T-helper 2 cell treated with Interferon-gamma antibody and Interleukin-4, amounts not matched to agents 100 ng/mL and 5 ng/mL, for 36 hours (primary cell): ENCODE measurements around the gene TLR2. TPM values are rescaled to one million over a fixed set of nuclear protein-coding genes. Genes with fewer than 3 reads are reported as not detected.

Experiments
- intact Hi-C: fragments of 100-400 bp; cut with micrococcal nuclease; formaldehyde crosslinking; loops from one replicate; pipeline ENCODE4 v1.15.1; 2023
- total RNA-seq: library from RNA; stranded (reverse); gene quantifications from 2 replicates; pipeline ENCODE4 v1.2.3, GENCODE V29; 2022

TLR2 gene
- total RNA-seq = 3.9 and 4.5 TPM in 2 replicates

DNA sequence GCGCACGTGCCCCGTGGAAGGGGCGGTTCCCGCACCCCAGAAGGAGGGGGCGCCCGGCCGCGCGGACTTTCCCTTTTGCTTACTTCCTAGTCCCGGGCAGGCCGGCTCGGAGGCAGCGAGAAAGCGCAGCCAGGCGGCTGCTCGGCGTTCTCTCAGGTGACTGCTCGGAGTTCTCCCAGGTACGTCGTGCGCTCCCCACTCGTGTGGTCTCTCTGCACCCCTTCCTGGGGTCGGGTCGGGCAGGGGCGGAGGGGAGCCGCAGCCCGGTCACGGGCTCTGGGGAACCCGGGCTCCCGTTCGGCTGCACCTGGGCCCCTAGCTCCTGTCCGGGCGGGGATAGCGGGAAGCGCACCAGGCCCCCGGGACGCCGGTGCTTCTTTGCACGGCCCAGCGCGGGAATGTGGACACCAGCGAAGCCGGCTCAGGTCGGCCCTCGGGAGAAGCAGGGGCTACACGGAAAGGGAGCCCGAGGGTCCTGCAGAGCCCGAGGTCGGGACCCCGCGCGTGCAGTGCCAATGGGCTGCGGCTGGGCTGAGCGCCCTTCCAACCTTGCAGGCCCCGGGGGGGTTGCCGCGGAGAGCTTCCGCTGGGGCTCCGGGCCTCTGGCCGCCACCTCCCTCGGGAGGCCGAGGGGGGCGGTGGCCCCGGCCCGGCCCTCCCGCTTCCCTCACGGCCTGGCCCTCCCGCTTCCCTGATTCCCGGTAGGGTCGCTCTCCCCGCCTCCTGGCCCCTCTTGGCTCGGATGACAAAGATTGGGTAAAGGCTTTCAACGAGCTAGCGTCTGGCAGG, at the start of gene TLR2:
TSS of gene TLR2 (plus strand) at position 99 of the 789 bp plus-strand sequence. CDS start 18,628 bp downstream, outside the sequence.
- intact Hi-C loops = loop anchor here (5.0 kb wide), 1 partner anchor 37 kb away; no protein-coding TSS in a partner anchor

DNA sequence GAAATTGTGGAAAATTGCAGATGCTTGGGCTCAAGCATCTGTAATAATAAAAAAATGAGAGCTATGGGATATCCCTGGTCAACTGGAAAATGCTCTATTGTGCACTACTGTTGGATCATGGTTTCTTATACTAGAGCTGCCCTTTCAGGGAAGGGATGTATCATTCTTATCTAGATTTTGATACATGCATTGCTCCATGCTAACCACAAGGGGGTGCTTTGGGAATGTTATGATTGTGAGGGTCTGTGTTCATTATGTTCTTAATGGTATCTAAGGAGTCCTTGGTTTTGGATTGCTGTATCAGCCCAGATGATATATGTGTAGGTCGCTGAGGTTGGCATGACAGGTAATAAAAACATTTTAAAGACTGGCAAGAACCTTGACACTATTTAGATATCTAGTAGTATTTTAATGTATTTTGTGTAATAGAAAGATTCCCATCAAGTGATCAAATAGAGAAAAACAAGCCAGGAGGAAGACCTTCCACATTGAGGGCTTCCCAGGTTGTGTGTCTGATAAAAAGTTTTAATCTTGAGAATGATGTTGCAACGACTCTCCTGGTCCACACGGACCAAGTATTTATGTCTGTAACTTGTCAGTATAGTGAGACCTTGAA, 49.2 kb upstream of the TLR2 start:
- intact Hi-C loops = loop anchor here (1.0 kb wide), 1 partner anchor 115 kb away; no protein-coding TSS in a partner anchor

GRCh38 chr4:153635846-153636245, 48.2 kb upstream of the TLR2 start:
- intact Hi-C loops = no loop called here

- intact Hi-C loops = no loop called here
Measured at GRCh38 chr4:153637201-153637600, 46.9 kb upstream of the TLR2 start.

DNA sequence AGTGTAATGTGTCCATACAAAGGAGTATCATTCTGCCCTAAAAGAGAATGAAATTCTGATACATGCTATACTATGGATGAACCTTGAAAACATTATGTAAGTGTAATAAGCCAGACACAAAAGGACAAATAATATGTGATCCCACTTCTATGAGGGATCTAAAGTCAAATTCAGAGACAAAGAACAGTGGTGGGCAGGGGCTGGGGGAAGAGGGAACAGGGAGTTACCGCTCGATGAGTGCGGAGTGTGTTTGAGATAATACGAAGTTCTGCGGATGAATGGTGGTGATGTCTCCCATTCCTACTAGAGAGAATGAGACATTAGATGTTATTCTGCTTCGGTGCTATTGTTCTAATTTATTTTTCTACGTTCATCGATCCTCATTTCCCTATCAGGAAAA, 46.1 kb upstream of the TLR2 start:
- intact Hi-C loops = no loop called here

- intact Hi-C loops = no loop called here
Measured at GRCh38 chr4:153638999-153639398, 45.1 kb upstream of the TLR2 start.

- intact Hi-C loops = no loop called here
Measured at GRCh38 chr4:153639833-153640802, 44.0 kb upstream of the TLR2 start.

- intact Hi-C loops = no loop called here
Measured at GRCh38 chr4:153641532-153641931, 42.5 kb upstream of the TLR2 start.

DNA sequence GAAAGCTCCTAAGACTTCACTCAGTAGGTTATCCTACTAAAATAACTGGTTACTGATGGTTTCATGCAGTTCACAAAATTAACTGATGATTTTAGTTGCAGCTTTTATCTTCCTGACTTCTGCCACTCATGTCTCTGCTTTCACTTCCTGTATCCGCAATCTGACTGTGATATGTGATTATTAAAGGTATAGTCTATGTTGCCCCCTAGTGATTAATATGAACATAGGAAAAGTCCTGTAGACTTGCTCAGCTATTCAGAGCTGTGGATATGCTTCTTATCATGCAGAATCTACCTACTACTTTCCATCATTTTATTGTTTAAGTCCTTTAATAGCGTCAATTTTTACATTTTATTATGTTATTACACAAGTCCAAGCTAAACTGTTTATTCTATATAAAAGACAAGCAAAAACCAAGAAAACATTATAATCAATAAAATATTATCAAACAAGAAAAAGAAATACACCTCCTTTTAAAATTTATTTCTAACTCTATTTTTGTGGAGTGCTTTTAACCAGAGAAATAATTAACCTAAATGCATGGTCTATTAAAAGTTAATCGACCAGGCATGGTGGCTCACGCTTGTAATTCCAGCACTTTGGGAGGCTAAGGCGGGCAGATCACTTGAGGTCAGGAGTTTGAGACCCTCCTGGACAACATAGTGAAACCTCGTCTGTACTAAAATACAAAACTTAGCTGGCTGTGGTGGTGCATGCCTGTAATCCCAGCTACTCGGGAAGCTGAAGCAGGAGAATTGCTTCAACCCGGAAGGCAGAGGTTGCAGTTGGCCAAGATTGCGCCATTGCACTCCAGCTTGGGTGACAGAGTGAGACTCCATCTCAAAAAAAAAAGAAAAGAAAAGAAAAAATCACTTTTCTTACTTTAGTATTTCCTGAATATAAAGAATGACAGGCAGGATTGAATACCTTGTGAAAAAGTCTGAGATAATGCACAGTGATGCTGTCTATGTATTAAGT, 40.4 kb upstream of the TLR2 start:
- intact Hi-C loops = loop anchor here (1.0 to 2.0 kb wide), 2 partner anchors 299 to 500 kb away; partner anchors contain the start of gene MND1

- intact Hi-C loops = loop anchor here (1.0 to 5.0 kb wide), 2 partner anchors 37 to 105 kb away; partner anchors contain the start of gene TLR2
Measured at GRCh38 chr4:153645183-153645582, 38.9 kb upstream of the TLR2 start.

- intact Hi-C loops = loop anchor here (5.0 kb wide), 1 partner anchor 36 kb away; the partner anchor contains the start of gene TLR2
Measured at GRCh38 chr4:153646261-153646660, 37.8 kb upstream of the TLR2 start.

DNA sequence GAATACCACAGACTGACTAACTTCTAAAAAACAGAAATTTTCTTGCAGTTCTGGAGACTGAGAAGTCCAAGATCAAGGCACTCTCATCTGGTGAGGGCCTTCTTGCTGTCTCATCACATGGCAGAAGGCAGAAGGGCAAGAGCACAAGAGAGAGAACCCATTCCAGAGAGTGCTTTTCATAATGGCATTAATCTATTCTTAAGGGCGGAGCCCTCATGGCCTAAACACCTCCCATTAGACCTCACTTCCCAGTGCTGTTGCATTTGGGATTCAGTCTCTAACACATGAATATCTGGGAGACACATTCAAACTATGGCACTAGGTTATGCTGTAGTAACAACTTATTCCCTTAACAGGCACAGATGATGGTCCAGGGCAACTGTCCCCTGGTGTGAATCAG, 37.1 kb upstream of the TLR2 start:
- intact Hi-C loops = loop anchor here (5.0 kb wide), 1 partner anchor 35 kb away; the partner anchor contains the start of gene TLR2

DNA sequence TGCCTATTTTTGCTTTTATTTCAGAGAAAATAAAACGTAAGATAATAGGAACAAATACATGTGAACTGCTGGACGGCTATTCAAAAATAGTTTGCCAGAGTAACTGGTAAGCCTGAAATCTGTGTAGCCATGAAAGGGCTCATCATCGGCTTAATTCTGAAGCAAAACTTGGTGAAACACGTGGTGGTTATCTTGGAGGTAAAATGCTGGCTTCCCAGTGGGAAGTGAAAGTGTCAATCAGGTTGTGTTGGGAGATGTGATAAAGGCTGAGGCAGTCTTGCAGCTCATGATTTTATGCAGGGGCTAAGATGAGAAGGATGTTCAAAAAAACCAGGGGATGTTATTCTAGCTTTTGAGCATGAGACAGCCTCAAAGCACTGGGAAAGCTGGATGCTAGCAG, 36.1 kb upstream of the TLR2 start:
- intact Hi-C loops = loop anchor here (5.0 kb wide), 1 partner anchor 34 kb away; the partner anchor contains the start of gene TLR2

DNA sequence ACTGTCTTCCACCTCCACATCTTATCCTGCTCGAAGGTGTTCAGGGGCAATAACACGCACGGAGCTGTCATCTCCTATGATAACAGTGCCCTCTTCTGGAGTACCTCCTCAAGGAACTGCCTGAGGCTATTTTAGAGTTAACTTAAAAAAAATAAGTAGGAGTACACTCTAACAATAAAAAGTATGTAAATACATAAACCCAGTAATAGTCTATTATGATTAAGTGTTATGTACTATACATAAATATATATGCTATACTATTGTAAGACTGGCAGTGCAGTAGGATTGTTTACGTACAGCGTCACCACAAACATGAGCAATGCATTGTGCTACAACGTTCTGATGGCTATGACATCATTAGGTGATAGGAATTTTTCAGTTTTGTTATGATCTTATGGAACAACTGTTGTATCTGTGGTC, 34.5 kb upstream of the TLR2 start:
- intact Hi-C loops = loop anchor here (5.0 kb wide), 1 partner anchor 33 kb away; the partner anchor contains the start of gene TLR2

DNA sequence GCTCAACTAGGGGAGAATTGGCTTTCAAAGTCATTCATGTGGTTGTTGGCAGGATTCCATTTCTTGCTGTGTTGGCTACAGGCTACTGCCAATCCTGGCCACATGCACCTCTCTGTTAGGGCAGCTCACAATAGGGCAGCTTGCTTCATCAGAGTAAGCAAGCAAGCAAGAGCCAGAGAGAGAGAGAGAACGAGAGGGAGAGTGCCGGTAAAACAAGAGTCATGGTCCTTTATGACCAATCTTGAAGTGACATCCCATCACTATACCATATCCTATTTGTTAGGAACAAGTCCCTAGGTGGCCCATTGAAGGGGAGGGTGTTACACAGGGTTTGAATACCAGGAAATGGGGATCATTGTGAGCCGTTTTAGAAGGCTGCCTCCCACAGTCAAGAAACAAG, 33.0 kb upstream of the TLR2 start:
- intact Hi-C loops = no loop called here

GRCh38 chr4:153651587-153651986, 32.5 kb upstream of the TLR2 start:
- intact Hi-C loops = no loop called here

DNA sequence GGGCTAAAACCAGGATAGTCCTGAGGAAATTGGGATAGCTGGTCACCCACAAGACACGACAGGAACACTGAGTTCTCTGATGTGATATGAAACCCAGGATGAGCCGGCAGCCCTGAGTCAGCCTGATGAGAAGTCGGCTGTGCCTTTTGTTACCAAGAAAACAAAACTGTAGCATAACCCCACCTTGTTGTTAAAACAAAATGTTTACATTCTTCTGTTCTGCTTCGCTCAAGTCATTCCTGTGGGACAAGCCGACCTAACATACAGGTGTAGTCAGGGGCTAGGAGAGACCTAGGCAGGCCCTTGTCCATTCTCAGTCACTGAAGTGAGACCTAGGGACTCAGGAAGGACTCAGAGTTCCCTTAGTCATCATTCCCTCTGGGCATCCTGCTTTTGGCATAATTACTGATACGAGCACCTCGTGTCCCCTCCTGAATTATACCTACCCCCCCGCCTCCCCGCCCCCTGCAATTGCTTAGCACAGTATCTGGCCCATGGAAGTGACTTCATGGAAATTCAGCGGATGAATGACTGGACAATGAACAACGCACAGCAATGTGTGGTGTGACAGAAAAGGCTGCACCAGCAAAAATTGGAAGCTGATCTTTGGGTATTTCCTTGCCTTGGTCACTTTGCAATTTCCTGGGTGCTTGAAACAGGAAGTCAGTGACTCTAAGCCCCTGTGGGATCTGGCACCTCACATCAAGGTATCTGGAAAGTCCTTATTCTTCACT, 31.9 kb upstream of the TLR2 start:
- intact Hi-C loops = no loop called here

- intact Hi-C loops = no loop called here
Measured at GRCh38 chr4:153655002-153655541, 29.0 kb upstream of the TLR2 start.

DNA sequence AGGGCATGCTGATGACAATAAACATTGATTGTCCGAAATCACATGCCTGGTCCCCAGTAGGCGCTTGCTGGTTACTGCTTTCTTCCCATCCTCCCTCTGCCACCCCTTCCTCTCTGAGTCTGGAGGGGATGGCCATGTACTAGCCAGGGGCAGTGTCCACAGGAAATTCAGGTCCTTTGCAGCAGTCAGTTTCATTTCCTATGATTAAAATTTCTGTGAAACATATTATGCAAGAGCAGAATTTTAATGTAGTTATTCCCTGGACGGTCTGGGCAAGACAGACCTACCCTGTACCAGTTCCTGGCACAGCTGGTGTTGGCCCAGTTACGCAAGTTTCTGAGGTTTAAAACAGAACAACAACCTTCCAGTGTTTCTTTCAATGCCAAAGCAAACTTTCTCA, 28.2 kb upstream of the TLR2 start:
- intact Hi-C loops = no loop called here
